Heart left ventricle (tissue), 16 donors: ENCODE data around the gene BRF1. TPM values are rescaled to one million over a fixed set of nuclear protein-coding genes. Genes with fewer than 3 reads are reported as not detected.
A peak's percentile ranks its signal among the peaks of the same experiment; 100 is the strongest.

ENCODE experiments used
- ATAC-seq, 4 donors: fragments of 200-7000 bp; cut with Tn5 transposase; one replicate each; pipeline ENCODE4 v1.9.1; 2020 to 2022; ENCODE audit warnings: moderate library complexity in 4 of 4, mild to moderate bottlenecking in 3 of 4, moderate number of reproducible peaks in 1 of 4
- DNase-seq, 5 donors: peaks; one replicate each; pipeline ENCODE4 v3.0.0-alpha.2; 2020
- H3K27ac ChIP-seq, 12 donors: fragments of 200-600 bp; sonication (generic) in 4 of 12; one replicate each; pipeline versions ENCODE4 v1.5.0 to v1.8.0; 2016 to 2022; ENCODE audit warnings: mild to moderate bottlenecking in 2 of 12
- H3K27me3 ChIP-seq, 9 donors: fragments of 200-600 bp; sonication (generic) in 2 of 9; one replicate each; pipeline versions ENCODE4 v1.5.1 to v1.8.0; 2016 to 2022; ENCODE audit warnings: mild to moderate bottlenecking in 3 of 9
- H3K36me3 ChIP-seq, 9 donors: fragments of 200-600 bp; sonication (generic) in 2 of 9; one replicate each; pipeline versions ENCODE4 v1.5.0 to v1.8.0; 2018 to 2022; ENCODE audit warnings: mild to moderate bottlenecking in 2 of 9
- H3K4me1 ChIP-seq, 12 donors: fragments of 200-600 bp; sonication (generic) in 4 of 12; one replicate each; pipeline versions ENCODE4 v1.5.0 to v1.8.0; 2016 to 2022; ENCODE audit warnings: mild to moderate bottlenecking in 3 of 12
- H3K4me3 ChIP-seq, 12 donors: fragments of 200-600 bp; sonication (generic) in 4 of 12; one replicate each; pipeline versions ENCODE4 v1.5.0 to v1.8.0; 2017 to 2022; ENCODE audit warnings: mild to moderate bottlenecking in 9 of 12, moderate library complexity in 4 of 12
- H3K9me3 ChIP-seq, 12 donors: fragments of 200-600 bp; sonication (generic) in 4 of 12; one replicate each; pipeline versions ENCODE4 v1.5.0 to v1.8.0; 2016 to 2022; ENCODE audit warnings: mild to moderate bottlenecking in 1 of 12
- CTCF ChIP-seq, 12 donors: fragments of 200-600 bp; sonication (generic) in 4 of 12; IDR thresholded peaks; one replicate each; pipeline versions ENCODE4 v1.5.0 to v1.8.0; 2018 to 2022; ENCODE audit warnings: antibody characterized with exemption in 12 of 12, mild to moderate bottlenecking in 5 of 12
- POLR2A ChIP-seq, 2 donors: fragments of 450-650 bp; IDR thresholded peaks; one replicate each; pipeline ENCODE4 v1.6.1; 2017; ENCODE audit warnings: antibody characterized with exemption in 2 of 2, mild to moderate bottlenecking in 2 of 2, moderate library complexity in 2 of 2
- WGBS, 4 donors: extraction: QIAGEN DNeasy Blood & Tissue Kit in 2 of 4; methylation state at CpG; one replicate each; pipeline versions ENCODE4 v1.1.5 to v1.1.7; 2013 to 2018; 5-methylcytosine and 5-hydroxymethylcytosine counted together
- intact Hi-C, 10 donors: fragments of 100-400 bp; cut with DNase I; formaldehyde crosslinking; loops; one replicate each; pipeline versions ENCODE4 v1.11.1 to v1.14.2; 2022
- polyA plus RNA-seq, 2 donors: library from polyadenylated mRNA; stranded (reverse); fragments of 200-250 nt; gene quantifications; one replicate each; pipeline ENCODE4 v1.2.3, GENCODE V29; 2013
- total RNA-seq, 9 donors: library from RNA; depleted of rRNA in 2 of 9; stranded (reverse); fragments of >200 nt in 2 of 9; fragmentation: NEBNext Ultra II Directional in 3 of 9; extraction: Animal tissue kit (Norgen Biotek cat#: 25700) in 3 of 9; gene quantifications; one replicate each; pipeline versions ENCODE4 v1.1.0 to v1.2.4, GENCODE V29; 2016 to 2023
- donor health status: ischemic (EF 13 %, LVEDD 7.1; RV severe dilation, severe dysfunction).
- donor health status: healthy with polysubstance abuse.
- donor health status: DM: no; HTN: yes; CAD: no.
- donor health status: DM: no; HTN: no; CAD: no.
- donor health status: ischemic (EF 25% LVEDD 6.9; RV normal size, moderate dysfunction).
- donor health status: ischemic (EF 25% LVEDD 5.7; RV mildly dilated, moderate dysfunction).
- donor health status: healthy.
- donor health status: DM: yes; HTN: yes; CAD: no.
- donor health status: ischemic (EF 35%, LVEDD 5.7; RV mildly dilated, moderate dysfunction).
- donor health status: nonischemic (EF 11% LVEDD 7.7; RV severe dilation, severe dysfunction).
- donor health status: DM: yes; HTN: yes; CAD: no.
- donor health status: PGD.
- donor health status: ischemic (EF 29% LVEDD 5.4; RV normal size, mild dysfunction).
- donor health status: nonischemic (EF 23%, LVEDD 6.1; RV moderate dilation, normal function).

Gene BRF1
- total and polyA plus RNA-seq, 11 donors: 13.3 to 25.3 (median 18.7) TPM

- intact Hi-C loops: loop anchor here (2.0 to 10.0 kb wide), 11 partner anchors 46 to 326 kb away; partner anchors contain the start of genes TMEM121 (in 2 of the 10), AHNAK2 (in 1 of the 10) and BTBD6 (in 1 of the 10)
- H3K4me3 ChIP-seq: no peak overlapping the region
Measured at GRCh38 chr14:105201156-105201924, 99.5 kb downstream of the BRF1 start.

GRCh38 chr14:105200641-105201040, 100.2 kb downstream of the BRF1 start:
- peak overlapping the region in 3 of 12 donors; percentile 93 to 97 (median 95) for H3K27ac ChIP-seq
- peaks cover 0 to 100% (median 74%) of the 10 kb centered on the region in 12 donors for H3K4me1 ChIP-seq
- intact Hi-C loops: loop anchor here (2.0 to 10.0 kb wide), 11 partner anchors 47 to 327 kb away; partner anchors contain the start of genes TMEM121 (in 2 of the 10), AHNAK2 (in 1 of the 10) and BTBD6 (in 1 of the 10)
- DNase-seq (no peak), ATAC-seq (no peak)
- H3K9me3 ChIP-seq: no peaks in the 10 kb centered on the region
- H3K36me3 ChIP-seq: no peaks in the 10 kb centered on the region
- TF ChIP-seq CTCF (IDR thresholded peaks at IDR 0.05): no peak
- no peak for TF ChIP-seq POLR2A (IDR thresholded peaks at IDR 0.05)
- no peak overlapping the region for H3K4me3 ChIP-seq
- H3K27me3 ChIP-seq: peaks cover 0 to 43% (median 11%) of the 10 kb centered on the region in 9 donors
- WGBS, 4 donors: 79 to 85% (median 85%) methylated on average over 15 to 16 of the region's 16 CpGs

More at GRCh38 chr14:105201156-105201924, 99.5 kb downstream of the BRF1 start:
- peak overlapping the region; percentile 35 to 95 (median 61) for H3K27ac ChIP-seq
- WGBS, 4 donors: 65 to 74% (median 68%) methylated on average over 16 to 28 of the region's 28 CpGs
- ATAC-seq: no peak
- TF ChIP-seq POLR2A (IDR thresholded peaks at IDR 0.05) (no peak), CTCF (IDR thresholded peaks at IDR 0.05) (peak in 5 of 12 donors; percentile 6 to 25 (median 16))
- no peaks in the 10 kb centered on the region for H3K36me3 ChIP-seq
- H3K9me3 ChIP-seq: no peaks in the 10 kb centered on the region
- peaks cover 0 to 36% (median 8%) of the 10 kb centered on the region in 9 donors for H3K27me3 ChIP-seq
- DNase-seq: no peak
- peaks cover 0 to 100% (median 70%) of the 10 kb centered on the region in 12 donors for H3K4me1 ChIP-seq

GRCh38 chr14:105200074-105200473, 100.7 kb downstream of the BRF1 start:
- no peak for DNase-seq
- peak overlapping the region in 10 of 12 donors; percentile 20 to 97 (median 88) for H3K27ac ChIP-seq
- no peaks in the 10 kb centered on the region for H3K9me3 ChIP-seq
- H3K36me3 ChIP-seq: no peaks in the 10 kb centered on the region
- peaks cover 0 to 48% (median 13%) of the 10 kb centered on the region in 9 donors for H3K27me3 ChIP-seq
- TF ChIP-seq CTCF (IDR thresholded peaks at IDR 0.05) (peak in 1 of 12 donors; percentile 10), POLR2A (IDR thresholded peaks at IDR 0.05) (no peak)
- peaks cover 0 to 100% (median 74%) of the 10 kb centered on the region in 12 donors for H3K4me1 ChIP-seq
- no peak for ATAC-seq
- H3K4me3 ChIP-seq: no peak overlapping the region
- intact Hi-C loops: loop anchor here (2.0 to 10.0 kb wide), 11 partner anchors 47 to 327 kb away; partner anchors contain the start of genes TMEM121 (in 2 of the 10), AHNAK2 (in 1 of the 10) and BTBD6 (in 1 of the 10)
- 75 to 82% (median 80%) methylated on average over 10 of the region's 10 CpGs for WGBS, 4 donors

- peaks cover 4 to 100% (median 74%) of the 10 kb centered on the region in 12 donors for H3K4me1 ChIP-seq
- intact Hi-C loops: loop anchor here in 1 of 10 donors (5.0 kb wide), 1 partner anchor 47 kb away; no protein-coding TSS in a partner anchor
- ATAC-seq (peak in 3 of 4 donors; percentile 9 to 52 (median 12)), DNase-seq (peak in 4 of 5 donors; percentile 62 to 79 (median 75))
- H3K4me3 ChIP-seq: peak overlapping the region in 2 of 12 donors; percentile 4 to 9
- WGBS, 4 donors: 39 to 60% (median 48%) methylated on average over 13 to 18 of the region's 18 CpGs
- TF ChIP-seq POLR2A (IDR thresholded peaks at IDR 0.05) (no peak), CTCF (IDR thresholded peaks at IDR 0.05) (no peak)
- H3K27ac ChIP-seq: peak overlapping the region; percentile 46 to 97 (median 85)
- H3K9me3 ChIP-seq: no peaks in the 10 kb centered on the region
- H3K27me3 ChIP-seq: peaks cover 0 to 57% (median 22%) of the 10 kb centered on the region in 9 donors
- H3K36me3 ChIP-seq: no peaks in the 10 kb centered on the region
Measured at GRCh38 chr14:105199093-105199492, 101.7 kb downstream of the BRF1 start.
